T-helper 2 cell treated with Interferon-gamma antibody and Interleukin-4, amounts not matched to agents 5 μg/mL and 100 μg/mL, for 36 hours (primary cell): ENCODE data around the gene ARG1.

ENCODE experiments used
- DNase-seq: peaks from one replicate; pipeline ENCODE4 v3.0.0; 2021; ENCODE audit warnings: low spot score
- H3K27ac Mint-ChIP-seq: one replicate; pipeline ENCODE4 v1.8.0; 2021; ENCODE audit warnings: mild to moderate bottlenecking, mixed read lengths
- H3K27me3 Mint-ChIP-seq: one replicate; pipeline ENCODE4 v1.8.0; 2021; ENCODE audit warnings: low read depth, mixed read lengths
- H3K36me3 Mint-ChIP-seq: one replicate; pipeline ENCODE4 v1.8.0; 2021; ENCODE audit warnings: low read depth, mixed read lengths
- H3K4me1 Mint-ChIP-seq: one replicate; pipeline ENCODE4 v1.8.0; 2021; ENCODE audit warnings: low read depth, mixed read lengths
- H3K4me3 Mint-ChIP-seq: one replicate; pipeline ENCODE4 v1.8.0; 2022; ENCODE audit warnings: mild to moderate bottlenecking, moderate library complexity, mixed read lengths
- H3K9me3 Mint-ChIP-seq: one replicate; pipeline ENCODE4 v1.8.0; 2021; ENCODE audit warnings: mixed read lengths

The ARG1 gene

DNA sequence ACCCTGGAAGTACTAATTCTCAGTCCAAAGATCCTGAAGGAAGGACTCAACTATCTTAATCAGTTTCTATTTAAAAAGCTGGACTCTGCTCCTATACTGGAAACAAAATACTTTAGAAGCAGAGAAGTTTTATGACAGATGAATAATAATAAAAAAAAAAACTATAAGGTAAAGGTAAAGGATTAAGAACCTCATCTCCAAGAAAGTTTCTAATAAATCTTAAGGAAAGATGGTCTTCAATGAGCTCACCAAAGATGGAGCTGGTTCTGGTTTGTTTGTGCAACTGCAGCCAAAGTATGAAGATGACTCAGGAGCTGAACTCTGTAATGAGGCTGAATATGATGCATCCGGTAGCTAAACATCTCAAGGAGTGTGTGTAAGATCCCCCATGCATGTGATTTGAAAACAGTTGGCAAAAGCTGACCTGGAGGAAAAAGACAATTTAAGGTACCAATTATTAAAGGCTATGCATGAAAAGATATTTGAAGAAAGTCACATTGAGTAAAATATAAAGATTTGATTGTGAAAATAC lies 29.8 kb downstream of the ARG1 start:
- Mint-ChIP-seq H3K9me3 (no peaks in the 10 kb centered on the region), H3K4me1 (peaks cover 1% of the 10 kb centered on the region), H3K4me3 (no peak overlapping the region), H3K36me3 (peaks cover 44% of the 10 kb centered on the region), H3K27me3 (no peaks in the 10 kb centered on the region), H3K27ac (no peak overlapping the region)
- no peak for DNase-seq

DNA sequence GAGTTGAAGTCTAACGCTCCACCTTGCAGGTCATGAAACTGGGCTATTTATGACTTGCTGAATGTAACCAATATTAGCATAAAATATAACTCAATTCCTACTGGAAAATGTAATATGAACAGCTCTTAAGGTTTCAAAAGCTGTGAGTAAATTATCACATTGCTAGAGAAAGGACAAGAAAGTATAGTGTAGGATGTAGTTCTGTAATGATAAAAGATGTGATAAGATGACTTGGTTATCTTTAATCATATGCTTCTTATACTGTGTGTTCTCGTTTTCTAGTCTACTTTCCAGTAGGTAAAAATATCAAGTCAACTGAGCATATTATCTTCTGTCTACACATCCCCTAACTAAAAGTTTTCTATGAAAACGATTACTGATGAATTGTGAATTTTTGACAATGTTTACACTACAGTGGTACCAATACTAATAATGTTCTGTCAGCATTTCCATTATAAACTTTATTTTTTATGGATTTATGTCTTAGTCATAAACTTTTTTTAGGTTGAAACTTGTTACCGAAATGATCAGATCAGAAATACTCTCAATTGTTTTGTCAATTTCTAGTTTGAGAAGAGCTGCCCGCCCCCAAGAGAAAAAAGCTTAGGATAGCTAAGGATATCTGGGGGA lies 40.4 kb downstream of the ARG1 start:
- H3K27me3 Mint-ChIP-seq, result no peaks in the 10 kb centered on the region
- H3K27ac Mint-ChIP-seq, result no peak overlapping the region
- H3K9me3 Mint-ChIP-seq, result no peaks in the 10 kb centered on the region
- no peak for DNase-seq
- H3K36me3 Mint-ChIP-seq, result peaks cover 50% of the 10 kb centered on the region
- H3K4me1 Mint-ChIP-seq, result peaks cover 7% of the 10 kb centered on the region
- H3K4me3 Mint-ChIP-seq, result no peak overlapping the region

DNA sequence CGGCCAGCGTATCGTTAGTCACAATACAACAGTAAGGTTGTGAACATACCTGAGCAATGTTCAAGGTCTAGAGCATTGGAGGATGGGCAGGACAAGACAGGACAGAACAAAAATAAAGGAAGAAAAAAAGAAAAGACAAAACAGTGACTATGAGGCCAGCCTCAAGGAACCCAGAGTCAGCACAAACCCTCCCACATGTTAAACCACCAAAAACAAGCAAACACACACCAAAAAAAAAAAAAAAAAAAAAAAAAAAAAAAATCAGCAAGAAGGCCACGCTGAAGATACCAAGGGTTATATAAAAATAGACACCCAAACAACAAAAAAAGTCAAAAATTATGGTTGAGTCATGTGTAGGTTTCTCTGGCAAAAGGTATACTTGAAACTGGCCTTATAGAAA lies 42.2 kb downstream of the ARG1 start:
- H3K9me3 Mint-ChIP-seq, result no peaks in the 10 kb centered on the region
- no peaks in the 10 kb centered on the region for H3K27me3 Mint-ChIP-seq
- H3K4me3 Mint-ChIP-seq, result no peak overlapping the region
- H3K4me1 Mint-ChIP-seq, result peaks cover 7% of the 10 kb centered on the region
- peak overlapping the region; percentile 16 for H3K27ac Mint-ChIP-seq
- no peak for DNase-seq
- peaks cover 46% of the 10 kb centered on the region for H3K36me3 Mint-ChIP-seq

DNA sequence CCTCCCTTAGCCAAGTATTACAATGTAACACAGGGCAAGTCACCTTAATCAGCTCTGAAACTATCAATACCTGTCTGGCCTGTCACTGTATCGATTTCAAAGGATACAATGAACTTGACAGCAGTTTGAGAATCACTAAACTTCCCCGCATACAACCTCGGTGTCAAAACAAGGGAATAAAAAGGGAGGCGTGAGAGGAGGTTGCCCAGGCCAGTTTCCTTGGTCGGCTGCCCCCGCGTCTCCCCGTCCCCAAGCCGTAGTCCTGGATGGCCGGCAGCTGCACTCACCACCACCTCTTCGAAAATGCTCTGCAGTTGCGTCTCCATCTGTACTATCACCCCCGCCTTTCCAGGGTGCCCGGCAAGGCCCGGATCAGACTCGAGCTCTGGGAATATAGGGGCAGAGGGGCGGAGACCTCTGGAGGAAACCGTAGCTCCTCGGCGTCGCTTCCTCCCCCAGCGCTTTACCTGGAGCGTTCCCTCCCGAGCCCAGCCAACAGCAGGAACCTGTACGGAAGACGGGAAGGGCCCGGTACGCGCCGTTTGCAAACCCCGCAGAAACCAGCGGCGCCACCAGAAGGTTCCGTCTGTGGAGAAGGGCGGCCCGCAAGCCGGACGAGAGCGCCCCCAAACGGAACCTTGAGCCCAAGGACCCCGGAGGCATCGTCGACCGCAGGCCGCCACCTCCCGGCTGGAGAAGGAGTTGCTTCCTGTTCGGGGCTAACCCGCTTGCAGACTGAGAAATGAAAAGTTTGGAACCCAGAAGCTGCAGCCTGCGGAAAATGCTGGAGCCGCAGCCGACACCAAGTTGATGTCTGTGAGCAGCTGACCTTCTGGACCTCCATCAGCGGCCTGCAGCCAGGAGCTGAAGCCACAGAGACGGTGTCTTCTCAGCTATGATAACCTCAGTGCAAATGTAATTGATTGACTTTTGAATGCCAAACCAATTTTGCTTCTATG lies 55.0 kb downstream of the ARG1 start, which contains the start of gene MED23:
Gene MED23, minus strand, starts transcription at position 519 of the 959 bp plus-strand sequence. Its CDS starts 193 bp downstream, at position 326.
- Mint-ChIP-seq H3K36me3 (peaks cover 19% of the 10 kb centered on the region), H3K27me3 (peaks cover 2% of the 10 kb centered on the region), H3K9me3 (no peaks in the 10 kb centered on the region), H3K4me3 (peak within 1 kb of the TSS; percentile 92), H3K27ac (peak within 1 kb of the TSS; percentile 93), H3K4me1 (peaks cover 22% of the 10 kb centered on the region)
- DNase-seq, result peak; percentile 93

DNA sequence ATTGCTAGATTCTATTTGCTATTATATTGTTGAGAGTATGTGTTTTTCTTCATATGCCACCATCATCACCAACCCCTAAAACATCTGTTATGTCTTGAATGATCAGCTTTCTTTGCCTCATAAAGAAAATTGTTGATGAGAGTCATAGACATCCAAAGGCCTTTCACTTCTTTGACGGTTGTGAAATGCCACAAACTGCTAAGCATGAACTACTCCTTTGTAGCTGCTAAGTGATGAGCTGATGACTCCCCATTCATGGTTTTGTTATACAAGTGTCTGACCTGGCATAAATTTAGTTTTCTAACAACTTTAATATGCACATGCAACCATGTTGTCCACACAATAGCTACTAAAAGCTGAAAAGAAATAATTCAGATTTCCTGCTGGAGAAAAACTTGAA lies 55.7 kb downstream of the ARG1 start:
- Mint-ChIP-seq H3K4me3 (peak overlapping the region; percentile 92), H3K36me3 (peaks cover 16% of the 10 kb centered on the region), H3K9me3 (no peaks in the 10 kb centered on the region), H3K4me1 (peaks cover 22% of the 10 kb centered on the region), H3K27me3 (peaks cover 2% of the 10 kb centered on the region), H3K27ac (peak overlapping the region; percentile 93)
- DNase-seq, result no peak

DNA sequence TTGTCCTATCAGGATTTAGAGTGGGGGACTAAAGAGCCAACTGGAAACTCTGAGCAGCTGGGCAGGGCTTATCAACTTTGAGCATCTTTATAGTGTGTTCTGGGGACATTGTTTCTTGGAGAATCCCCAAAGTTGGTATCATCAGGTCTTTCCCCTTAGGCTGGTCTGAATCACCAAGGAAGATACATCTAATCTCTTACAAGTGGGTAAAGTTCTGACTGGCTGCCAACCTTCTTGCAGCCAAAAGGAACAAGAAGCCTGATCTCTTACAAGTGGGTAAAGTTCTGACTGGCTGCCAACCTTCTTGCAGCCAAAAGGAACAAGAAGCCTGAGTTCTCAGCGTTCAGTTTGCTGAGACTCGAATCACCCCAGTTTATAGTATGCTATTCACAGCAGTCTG lies 56.6 kb downstream of the ARG1 start:
- DNase-seq, result peak; percentile 42
- Mint-ChIP-seq H3K27me3 (peaks cover 2% of the 10 kb centered on the region), H3K4me3 (peak overlapping the region; percentile 92), H3K27ac (peak overlapping the region; percentile 93), H3K4me1 (peaks cover 22% of the 10 kb centered on the region), H3K9me3 (no peaks in the 10 kb centered on the region), H3K36me3 (peaks cover 12% of the 10 kb centered on the region)

DNA sequence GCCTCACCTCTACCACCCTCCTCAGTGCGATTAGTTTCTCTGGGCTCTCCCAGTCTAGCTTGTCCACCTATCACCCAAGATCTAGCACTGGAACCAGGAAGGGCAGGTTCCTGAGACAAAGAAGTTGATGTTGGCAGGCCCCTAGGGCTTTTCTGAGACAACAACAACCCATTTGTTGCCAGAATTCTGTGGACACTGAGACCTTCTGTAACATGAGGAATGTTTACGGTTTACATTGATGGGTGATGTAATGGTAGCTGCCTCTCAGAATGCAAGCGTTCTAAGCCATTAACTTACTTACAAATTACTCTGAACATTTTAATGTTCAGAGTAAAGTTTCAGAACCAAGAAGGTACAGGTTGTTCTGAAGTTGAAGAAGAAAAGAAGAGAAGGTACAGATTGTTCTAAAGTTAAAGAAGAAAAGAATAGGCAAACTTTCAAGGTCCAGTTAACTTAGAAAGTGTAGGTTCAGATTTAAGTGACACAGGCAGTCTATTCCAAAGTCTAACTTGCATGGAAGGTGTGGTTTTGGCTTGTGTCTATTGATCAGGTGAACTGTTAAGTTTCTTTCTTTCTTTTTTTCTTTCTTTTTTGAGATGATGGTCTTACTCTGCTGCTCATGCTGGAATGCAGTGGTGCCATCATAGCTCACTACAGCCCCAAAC lies 58.7 kb downstream of the ARG1 start:
- Mint-ChIP-seq H3K27ac (no peak overlapping the region), H3K9me3 (no peaks in the 10 kb centered on the region), H3K36me3 (peaks cover 10% of the 10 kb centered on the region), H3K27me3 (peaks cover 2% of the 10 kb centered on the region), H3K4me1 (peaks cover 19% of the 10 kb centered on the region), H3K4me3 (no peak overlapping the region)
- no peak for DNase-seq
